COLO829 (cell line): ENCODE measurements around the gene DARS1.
"Not testable (repeated sequence)": the region's sequence is repeated elsewhere in the genome, so short reads cannot be mapped to it uniquely, and the experiment has no call there.

Experiments used
- DNase-seq: peaks from one replicate; pipeline ENCODE4 v3.0.0; 2012; ENCODE audit warnings: low spot score

The DARS1 gene

GRCh38 chr2:135885709-135886108, 99.7 kb downstream of the DARS1 start:
- no peak for DNase-seq

DNA sequence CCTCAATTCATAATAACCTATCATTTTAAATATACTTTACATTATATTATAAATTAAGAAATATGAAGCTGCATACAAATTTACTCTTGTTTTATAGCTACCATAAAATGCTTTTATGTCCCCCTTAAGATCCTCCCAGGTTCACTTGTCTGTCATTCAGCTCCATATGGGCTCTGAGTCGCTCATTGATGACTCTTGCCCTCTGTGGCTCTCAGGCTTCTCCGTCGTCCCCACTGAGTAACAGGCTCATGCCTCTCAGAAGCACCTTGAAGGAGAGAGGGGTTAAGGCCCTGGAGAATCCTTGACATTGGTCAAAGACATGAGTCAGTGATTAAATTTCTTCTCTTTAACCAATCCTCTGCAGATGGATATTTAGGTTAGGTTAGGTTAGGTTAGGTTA, 103.0 kb downstream of the DARS1 start:
- no peak for DNase-seq

GRCh38 chr2:135876770-135877169, 108.7 kb downstream of the DARS1 start:
- not testable (repeated sequence) for DNase-seq

GRCh38 chr2:135876066-135876711, 109.2 kb downstream of the DARS1 start, which contains the start of gene MCM6:
Gene MCM6, minus strand, starts transcription at chr2:135876443. Its CDS starts 78 bp downstream, at chr2:135876365.
- DNase-seq, result peak; percentile 96

- DNase-seq, result peak; percentile 13
Observed at GRCh38 chr2:135875491-135876065, 109.8 kb downstream of the DARS1 start.

DNA sequence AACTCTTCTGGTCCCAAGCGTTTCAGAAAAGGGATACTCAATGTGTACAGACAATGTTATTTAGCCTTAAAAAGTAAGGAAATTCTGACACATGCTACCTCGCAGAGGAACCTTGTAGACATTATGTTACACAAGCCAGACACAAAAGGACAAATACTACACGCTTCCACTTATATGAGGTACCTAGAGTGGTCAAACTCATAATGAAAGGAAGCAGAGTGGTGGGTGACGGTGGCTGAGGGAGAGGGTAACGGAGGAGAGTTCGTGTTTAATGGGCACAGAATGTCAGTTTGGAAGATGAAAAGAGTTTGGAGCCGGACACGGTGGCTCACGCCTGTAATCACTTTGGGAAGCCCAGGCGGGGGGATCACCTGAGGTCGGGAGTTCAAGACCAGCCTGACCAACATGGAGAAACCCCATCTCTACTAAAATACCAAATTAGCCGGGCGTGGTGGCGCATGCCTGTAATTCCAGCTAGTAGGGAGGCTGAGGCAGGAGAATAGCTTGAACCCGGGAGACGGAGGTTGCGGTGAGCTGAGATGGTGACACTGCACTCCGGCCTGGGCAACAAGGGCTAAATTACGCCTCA, 110.6 kb downstream of the DARS1 start:
- no peak for DNase-seq

- no peak for DNase-seq
Observed at GRCh38 chr2:135870571-135870970, 114.9 kb downstream of the DARS1 start.

- no peak for DNase-seq
Observed at GRCh38 chr2:135863233-135863632, 122.2 kb downstream of the DARS1 start.

DNA sequence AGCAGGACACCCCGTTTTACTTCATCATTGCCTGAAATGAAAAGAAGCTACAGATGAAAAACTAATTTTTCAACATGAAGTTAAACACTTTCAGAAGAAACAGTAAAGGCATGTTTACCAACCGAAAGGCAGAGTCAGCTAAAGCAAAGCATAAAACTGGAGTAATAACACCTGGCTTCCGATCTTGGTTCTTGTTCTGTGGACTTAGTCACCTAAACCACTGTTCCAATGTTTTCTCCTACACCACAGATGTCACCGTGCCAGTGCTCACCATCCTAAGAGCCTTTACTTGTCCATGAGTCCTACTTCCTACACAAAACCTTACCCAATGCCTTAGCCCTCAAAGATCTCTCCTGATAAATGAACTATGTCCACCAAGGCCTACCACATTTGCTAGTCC, 122.7 kb downstream of the DARS1 start:
- DNase-seq, result no peak
